Measurements from ENCODE around the gene ACYP2.
"Not testable (repeated sequence)": the region's sequence is repeated elsewhere in the genome, so short reads cannot be mapped to it uniquely, and the experiment has no call there.

Gene ACYP2

GRCh38 chr2:54258166-54258565 is 142.8 kb downstream of the ACYP2 start:
- Histone ChIP-seq H3K27ac (no peak overlapping the region), H3K4me3 (no peak overlapping the region)

GRCh38 chr2:54259413-54260240 is 144.2 kb downstream of the ACYP2 start:
- H3K4me3 ChIP-seq, result no peak overlapping the region
- no peak overlapping the region for H3K27ac ChIP-seq

GRCh38 chr2:54260241-54260595 is 144.8 kb downstream of the ACYP2 start:
- Histone ChIP-seq H3K4me3 (no peak overlapping the region), H3K27ac (no peak overlapping the region)

GRCh38 chr2:54261537-54261936 is 146.1 kb downstream of the ACYP2 start:
- no peak overlapping the region for H3K27ac ChIP-seq

GRCh38 chr2:54262015-54262765 is 146.8 kb downstream of the ACYP2 start:
- Histone ChIP-seq H3K4me3 (no peak overlapping the region), H3K27ac (no peak overlapping the region)

More at GRCh38 chr2:54261537-54261936, 146.1 kb downstream of the ACYP2 start:
- no peak overlapping the region for H3K4me3 ChIP-seq

- not testable (repeated sequence) for H3K4me3 ChIP-seq
Measured at GRCh38 chr2:54265081-54265480, 149.7 kb downstream of the ACYP2 start.

GRCh38 chr2:54267577-54267976 is 152.2 kb downstream of the ACYP2 start:
- H3K27ac ChIP-seq, result no peak overlapping the region
- H3K4me3 ChIP-seq, result no peak overlapping the region

More at GRCh38 chr2:54265081-54265480, 149.7 kb downstream of the ACYP2 start:
- not testable (repeated sequence) for H3K27ac ChIP-seq

- Histone ChIP-seq H3K4me3 (no peak overlapping the region), H3K27ac (no peak overlapping the region)
Measured at GRCh38 chr2:54271189-54271588, 155.8 kb downstream of the ACYP2 start.

- no peak overlapping the region for H3K4me3 ChIP-seq
Measured at GRCh38 chr2:54271843-54272627, 156.6 kb downstream of the ACYP2 start.

GRCh38 chr2:54274781-54275242 is 159.4 kb downstream of the ACYP2 start:
- H3K4me3 ChIP-seq, result no peak overlapping the region
- H3K27ac ChIP-seq, result no peak overlapping the region

More at GRCh38 chr2:54271843-54272627, 156.6 kb downstream of the ACYP2 start:
- no peak overlapping the region for H3K27ac ChIP-seq

GRCh38 chr2:54275541-54275940 is 160.1 kb downstream of the ACYP2 start:
- H3K4me3 ChIP-seq, result no peak overlapping the region
- H3K27ac ChIP-seq, result no peak overlapping the region

GRCh38 chr2:54279385-54279784 is 164.0 kb downstream of the ACYP2 start:
- no peak overlapping the region for H3K27ac ChIP-seq
- no peak overlapping the region for H3K4me3 ChIP-seq

GRCh38 chr2:54284826-54285225 is 169.4 kb downstream of the ACYP2 start:
- H3K4me3 ChIP-seq, result no peak overlapping the region
- no peak overlapping the region for H3K27ac ChIP-seq

- Histone ChIP-seq H3K27ac (no peak overlapping the region), H3K4me3 (no peak overlapping the region)
Measured at GRCh38 chr2:54285451-54285850, 170.0 kb downstream of the ACYP2 start.

- H3K27ac ChIP-seq, result peak overlapping the region in 1 of 21 experiments; percentile 29
- H3K4me3 ChIP-seq, result no peak overlapping the region
Measured at GRCh38 chr2:54287532-54287931, 172.1 kb downstream of the ACYP2 start.

GRCh38 chr2:54289917-54290316 is 174.5 kb downstream of the ACYP2 start:
- Histone ChIP-seq H3K27ac (no peak overlapping the region), H3K4me3 (no peak overlapping the region)

GRCh38 chr2:54290356-54291025 is 175.1 kb downstream of the ACYP2 start:
- no peak overlapping the region for H3K27ac ChIP-seq
- no peak overlapping the region for H3K4me3 ChIP-seq

GRCh38 chr2:54294665-54295064 is 179.2 kb downstream of the ACYP2 start:
- H3K27ac ChIP-seq, H3K4me3 ChIP-seq: not testable (repeated sequence)

GRCh38 chr2:54295911-54296310 is 180.5 kb downstream of the ACYP2 start:
- no peak overlapping the region for H3K27ac ChIP-seq
- H3K4me3 ChIP-seq, result no peak overlapping the region

GRCh38 chr2:54298514-54298913 is 183.1 kb downstream of the ACYP2 start:
- Histone ChIP-seq H3K27ac (no peak overlapping the region), H3K4me3 (no peak overlapping the region)
